HG03095 (cell line): ENCODE data around the gene PKNOX2.

Experiments used
- ATAC-seq: cut with Tn5 transposase; IDR thresholded peaks from one replicate; pipeline ENCODE4 v1.9.1; 2021; ENCODE audit warnings: moderate library complexity; ENCODE audit not compliant: unreplicated experiment

The PKNOX2 gene

GRCh38 chr11:125154378-125155099, 10.0 kb upstream of the PKNOX2 start:
- ATAC-seq, result no peak

DNA sequence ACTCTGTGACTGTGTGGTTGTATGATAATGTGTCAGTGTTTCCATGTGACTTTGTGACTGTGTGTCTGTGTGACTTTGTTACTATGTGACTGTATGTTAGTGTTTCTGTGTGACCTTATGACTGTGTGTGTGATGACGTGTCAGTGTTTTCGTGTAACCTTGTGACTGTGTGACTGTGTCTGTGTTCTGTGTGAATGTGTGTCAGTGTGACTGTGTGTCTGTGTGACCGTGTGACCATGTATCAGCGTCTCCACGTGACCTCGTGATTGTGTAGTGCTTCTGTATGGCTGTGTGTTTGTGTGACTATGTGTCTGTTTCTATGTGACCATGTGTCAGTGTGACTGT, 9.5 kb upstream of the PKNOX2 start:
- ATAC-seq, result no peak

GRCh38 chr11:125155767-125156166, 8.8 kb upstream of the PKNOX2 start:
- no peak for ATAC-seq

DNA sequence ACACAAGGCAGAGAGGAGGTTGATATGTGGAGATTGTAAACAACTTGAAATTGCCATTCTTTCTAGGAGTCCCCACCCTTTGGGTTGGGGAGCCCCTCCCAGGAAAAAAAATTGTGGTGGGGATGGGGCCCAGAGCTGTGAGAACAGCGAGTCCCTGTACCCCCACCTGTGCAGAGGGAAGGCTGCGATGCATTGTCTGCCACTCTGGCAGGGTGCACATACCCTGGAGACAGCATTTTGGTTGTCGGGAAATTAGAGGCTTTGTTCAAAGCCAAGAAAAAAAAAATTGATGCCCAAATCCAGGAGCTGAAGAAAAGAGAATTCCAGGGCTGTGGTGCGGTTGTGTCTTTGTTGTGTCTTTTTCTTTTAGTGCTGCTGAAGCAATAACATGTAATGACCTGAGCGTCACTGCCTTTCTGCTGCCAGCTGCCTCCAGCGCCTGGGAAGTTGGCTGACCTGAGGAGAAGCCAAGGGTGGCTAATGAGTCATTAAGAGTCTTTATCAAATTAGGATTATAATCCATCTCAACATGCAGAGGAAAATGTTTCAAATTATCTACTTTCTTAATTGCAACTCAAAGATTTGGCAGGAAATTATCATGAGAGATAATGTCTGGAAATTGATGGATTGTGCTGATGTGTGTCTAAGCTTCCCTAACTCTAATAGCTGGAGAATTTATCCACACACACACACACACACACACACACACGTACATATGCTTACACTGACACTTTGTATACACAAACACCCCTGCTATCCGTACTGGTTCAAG, 8.0 kb upstream of the PKNOX2 start:
- no peak for ATAC-seq

GRCh38 chr11:125157118-125157733, 7.3 kb upstream of the PKNOX2 start:
- no peak for ATAC-seq

- ATAC-seq, result no peak
Measured at GRCh38 chr11:125157953-125158680, 6.4 kb upstream of the PKNOX2 start.

DNA sequence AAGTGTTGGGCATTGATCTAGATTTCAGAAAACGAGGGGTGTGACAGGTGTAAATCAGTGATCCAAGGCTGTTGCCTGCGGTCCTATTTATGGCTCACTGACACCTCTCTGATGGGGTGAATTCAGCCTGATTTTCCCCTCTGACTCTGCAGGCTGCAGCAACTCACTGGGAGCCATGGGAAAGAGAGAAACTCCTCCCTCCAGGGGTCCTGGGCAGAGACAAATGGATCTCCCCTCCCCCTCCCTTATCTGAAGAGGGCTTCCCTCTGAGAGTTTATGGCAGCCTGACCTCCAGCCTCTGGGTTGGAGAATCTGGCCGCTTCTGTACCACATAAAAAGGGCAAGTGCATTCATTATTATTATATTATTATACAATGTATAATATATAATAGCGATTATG, 1.8 kb upstream of the PKNOX2 start:
- no peak for ATAC-seq

- no peak for ATAC-seq
Measured at GRCh38 chr11:125163431-125164063, 1.0 kb upstream of the PKNOX2 start.

- ATAC-seq, result no peak
Measured at GRCh38 chr11:125164091-125164421, 495 bp upstream of the PKNOX2 start.

GRCh38 chr11:125165111-125165842, 726 bp downstream of the PKNOX2 start:
- ATAC-seq, result no peak

- ATAC-seq, result no peak
Measured at GRCh38 chr11:125165843-125166763, 1.6 kb downstream of the PKNOX2 start.

DNA sequence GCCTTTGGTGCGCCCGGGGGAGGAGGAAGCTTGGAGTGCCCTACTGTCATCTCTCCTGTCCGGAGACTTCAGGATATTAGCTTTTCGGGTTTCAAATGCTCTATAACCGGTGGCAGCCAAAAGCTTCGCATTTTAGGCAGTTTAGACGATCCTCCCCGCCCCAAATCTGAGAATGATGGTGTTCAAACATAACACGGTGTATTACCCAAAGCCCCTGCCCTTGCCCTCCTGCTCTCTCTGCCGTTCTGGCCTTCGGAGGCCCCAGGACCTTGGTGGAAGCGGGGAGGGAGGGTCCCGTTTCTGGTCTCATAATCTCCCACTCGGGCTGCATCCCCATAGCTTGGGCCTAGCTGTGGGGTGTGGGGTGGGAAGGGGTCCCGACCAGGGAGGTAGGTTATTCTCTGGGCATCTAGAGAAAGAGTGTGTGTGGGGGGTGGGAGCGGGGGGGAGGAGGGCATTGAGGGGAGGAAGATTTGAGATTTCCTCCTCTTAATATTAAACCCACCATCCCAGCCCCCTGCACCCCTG, 2.3 kb downstream of the PKNOX2 start:
- no peak for ATAC-seq

- ATAC-seq, result no peak
Measured at GRCh38 chr11:125167292-125167953, 2.9 kb downstream of the PKNOX2 start.

DNA sequence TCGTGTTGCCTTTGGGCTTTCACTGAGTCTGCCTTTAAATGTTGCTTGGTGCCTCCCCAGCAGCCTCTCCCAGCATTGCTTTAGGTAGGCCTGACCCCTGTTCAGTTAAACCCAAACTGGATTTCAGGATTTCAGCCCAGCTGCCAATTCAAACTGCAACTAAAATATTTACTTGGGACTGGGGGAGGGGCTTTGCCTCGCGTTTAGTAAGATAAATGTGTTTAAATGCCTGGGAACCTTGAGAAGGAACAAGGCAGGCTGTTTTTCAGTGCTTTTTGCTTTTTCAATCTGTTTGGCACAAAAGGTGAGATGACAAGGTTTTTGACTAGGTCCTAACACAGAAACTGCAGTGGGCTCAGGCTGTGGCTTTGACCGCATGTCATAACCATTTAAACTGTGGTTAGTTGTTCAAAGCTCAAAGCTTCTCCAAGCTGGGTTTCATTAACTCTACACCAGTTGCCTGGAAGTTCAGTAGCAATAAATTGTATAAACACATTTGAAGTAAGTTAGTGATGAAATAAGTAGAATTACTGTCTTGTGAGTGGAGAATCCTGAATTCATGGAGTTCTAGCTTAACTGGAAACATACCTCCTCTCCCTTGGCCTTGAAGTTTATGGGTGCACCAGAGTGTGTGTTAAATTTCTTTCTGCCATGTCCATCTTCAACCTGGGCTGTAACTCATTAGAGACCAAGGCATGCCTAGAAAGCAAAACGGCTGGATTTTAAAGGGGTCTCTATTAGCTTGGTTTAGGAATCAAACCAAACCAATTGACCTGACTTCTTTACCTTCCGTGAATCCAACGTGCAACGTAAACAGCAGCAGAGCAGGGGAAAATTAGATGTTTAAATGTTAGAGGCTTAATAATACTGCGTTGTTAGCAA, 3.6 kb downstream of the PKNOX2 start:
- no peak for ATAC-seq

DNA sequence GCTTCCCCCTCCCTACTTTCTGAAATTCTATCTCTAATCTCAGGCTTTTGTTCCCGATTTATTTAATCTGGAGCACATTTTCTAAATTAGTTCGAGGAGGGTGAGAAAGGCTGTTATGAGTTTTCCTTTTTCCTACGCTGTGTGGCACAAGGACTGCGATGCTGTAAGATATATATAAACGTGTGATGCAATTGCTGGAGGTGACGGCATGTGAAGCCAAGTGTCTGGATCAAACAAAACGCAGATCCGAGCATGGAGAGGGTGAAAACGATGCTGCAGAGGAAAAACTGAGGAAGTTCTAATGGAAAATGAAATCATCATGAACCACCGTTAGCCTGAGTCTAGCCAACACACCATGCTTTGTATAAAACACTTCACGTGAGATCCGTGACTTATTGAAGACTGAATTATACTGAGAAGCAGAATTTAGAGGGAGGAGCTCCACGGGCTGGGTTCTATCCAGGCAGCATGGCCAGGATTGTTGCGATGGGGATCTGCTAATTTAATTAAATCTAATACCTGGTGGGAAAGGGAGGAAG, 4.4 kb downstream of the PKNOX2 start:
- no peak for ATAC-seq

GRCh38 chr11:125170001-125170509, 5.5 kb downstream of the PKNOX2 start:
- ATAC-seq, result no peak

DNA sequence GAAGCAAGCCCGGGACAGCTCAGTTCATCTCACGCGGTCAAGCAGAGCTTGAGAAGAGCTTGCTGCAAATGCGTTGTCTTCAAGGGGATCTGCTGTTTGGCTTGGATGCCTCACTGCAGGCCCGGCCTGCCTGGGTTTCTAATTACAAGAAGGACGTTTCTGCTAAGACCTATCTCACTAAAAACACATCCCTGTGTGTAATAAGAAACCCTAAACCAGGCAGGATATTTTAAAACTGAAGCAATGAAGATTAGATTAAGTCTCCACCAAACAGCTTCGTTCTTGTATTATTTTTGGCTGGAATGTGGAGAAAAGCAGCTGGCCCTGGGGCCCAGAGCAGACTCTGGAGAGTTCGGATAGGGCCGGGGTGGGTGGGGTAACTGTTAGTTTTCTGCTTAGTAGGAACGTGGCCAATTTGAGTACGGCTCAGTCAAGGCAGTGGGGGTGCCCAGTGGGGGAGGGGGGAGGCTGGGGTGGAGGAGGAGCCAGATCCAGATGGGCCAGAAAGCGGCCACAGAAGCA, 6.0 kb downstream of the PKNOX2 start:
- ATAC-seq, result no peak
